ENCODE results near the gene SLC13A2.

DNA sequence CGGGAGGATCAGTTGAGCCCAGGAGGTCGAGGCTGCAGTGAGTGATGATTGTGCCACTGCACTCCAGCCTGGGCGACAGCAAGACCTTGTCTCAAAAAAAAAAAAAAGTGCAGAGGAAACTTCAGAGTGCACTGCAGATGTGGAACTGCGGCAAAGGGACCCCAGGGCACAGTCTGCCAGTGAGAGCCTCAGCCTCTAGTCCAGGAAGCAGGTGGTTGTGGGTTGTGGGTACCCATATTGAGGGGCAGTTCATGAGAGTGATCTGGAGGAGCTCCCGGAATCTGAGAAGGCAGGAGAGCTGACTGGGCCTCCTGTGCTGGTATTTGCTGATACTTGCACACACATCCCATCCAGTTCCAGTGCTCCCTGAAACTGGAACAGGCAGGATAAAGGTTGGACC is 45.8 kb downstream of the SLC13A2 start:
- TF ChIP-seq TARDBP (IDR thresholded peaks at IDR 0.05) (no peak), CTBP1 (IDR thresholded peaks at IDR 0.05; ENCODE audit: borderline replicate concordance) (no peak), BHLHE40 (IDR thresholded peaks at IDR 0.05; ENCODE audit: borderline replicate concordance) (no peak), SUZ12 (IDR thresholded peaks at IDR 0.05) (no peak), FOXM1 (IDR thresholded peaks at IDR 0.05; ENCODE audit: borderline replicate concordance) (no peak), LEF1 (IDR thresholded peaks at IDR 0.05; ENCODE audit: borderline replicate concordance) (no peak), ARNT (IDR thresholded peaks at IDR 0.05) (no peak), ZNF384 (IDR thresholded peaks at IDR 0.05) (no peak), HDGF (IDR thresholded peaks at IDR 0.05; ENCODE audit: borderline replicate concordance) (no peak), ELF4 (IDR thresholded peaks at IDR 0.05) (no peak), SP1 (IDR thresholded peaks at IDR 0.05) (no peak), FOXK2 (IDR thresholded peaks at IDR 0.05) (no peak), NFRKB (IDR thresholded peaks at IDR 0.05) (no peak)
- TF ChIP-seq, protein P1, sequence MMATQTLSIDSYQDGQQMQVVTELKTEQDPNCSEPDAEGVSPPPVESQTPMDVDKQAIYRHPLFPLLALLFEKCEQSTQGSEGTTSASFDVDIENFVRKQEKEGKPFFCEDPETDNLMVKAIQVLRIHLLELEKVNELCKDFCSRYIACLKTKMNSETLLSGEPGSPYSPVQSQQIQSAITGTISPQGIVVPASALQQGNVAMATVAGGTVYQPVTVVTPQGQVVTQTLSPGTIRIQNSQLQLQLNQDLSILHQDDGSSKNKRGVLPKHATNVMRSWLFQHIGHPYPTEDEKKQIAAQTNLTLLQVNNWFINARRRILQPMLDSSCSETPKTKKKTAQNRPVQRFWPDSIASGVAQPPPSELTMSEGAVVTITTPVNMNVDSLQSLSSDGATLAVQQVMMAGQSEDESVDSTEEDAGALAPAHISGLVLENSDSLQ (IDR thresholded peaks at IDR 0.05), result no peak
